H1 (cell line): Measurements from ENCODE around the gene CNTN5. TPM values are rescaled to one million over a fixed set of nuclear protein-coding genes. Genes with fewer than 3 reads are reported as not detected.

Experiments used
- CTCF ChIA-PET: fragments of 300-600 bp; sonication (Branson Sonifier 250); formaldehyde crosslinking; loops from one replicate; lab custom pipeline; 2021; ENCODE audit not compliant: partially characterized antibody; lab: Charles Lee
- POLR2A ChIA-PET: fragments of 300-600 bp; sonication (Branson Sonifier 250); formaldehyde crosslinking; loops from one replicate; lab custom pipeline; 2021; ENCODE audit warnings: inconsistent platforms; ENCODE audit not compliant: partially characterized antibody; lab: Charles Lee
- DNase-seq, 2 experiments: peaks; one replicate each; pipeline versions ENCODE4 v3.0.0 to v3.0.0-alpha.2; 2010 to 2022; ENCODE audit warnings: low spot score in 2 of 2, low read depth in 1 of 2, mixed read lengths in 1 of 2
- FAIRE-seq: peaks from 2 replicates; lab custom pipeline; 2011; peaks lifted over from hg19 to GRCh38; lab: Jason Lieb, UNC
- H2AFZ ChIP-seq: 2 replicates; pipeline ENCODE4 v1.8.1; 2012; ENCODE audit warnings: low read length, inconsistent platforms
- H2AK5ac ChIP-seq: 2 replicates; pipeline ENCODE4 v1.6.1; 2013; ENCODE audit warnings: low read depth, low read length
- H2BK120ac ChIP-seq: replicated peaks from 2 replicates; pipeline ENCODE3; 2013; ENCODE audit warnings: low read depth, low read length, inconsistent platforms
- H2BK12ac ChIP-seq: 2 replicates; pipeline ENCODE4 v1.6.1; 2013; ENCODE audit warnings: low read depth, low read length
- H2BK15ac ChIP-seq: 2 replicates; pipeline ENCODE4 v1.6.1; 2013; ENCODE audit warnings: low read length
- H2BK20ac ChIP-seq: 2 replicates; pipeline ENCODE4 v1.6.1; 2013; ENCODE audit warnings: low read length
- H2BK5ac ChIP-seq: 2 replicates; pipeline ENCODE4 v1.6.1; 2013; ENCODE audit warnings: low read depth, low read length
- H3K14ac ChIP-seq: 2 replicates; pipeline ENCODE4 v1.6.1; 2013; ENCODE audit warnings: inconsistent platforms; ENCODE audit not compliant: insufficient read length
- H3K18ac ChIP-seq: 2 replicates; pipeline ENCODE4 v1.6.1; 2013; ENCODE audit warnings: low read length; ENCODE audit errors: extremely low read depth
- H3K23ac ChIP-seq: 2 replicates; pipeline ENCODE4 v1.6.1; 2013; ENCODE audit warnings: inconsistent platforms; ENCODE audit not compliant: insufficient read length
- H3K23me2 ChIP-seq: 2 replicates; pipeline ENCODE4 v1.6.1; 2013; ENCODE audit warnings: low read depth, low read length
- H3K27ac ChIP-seq: 2 replicates; pipeline ENCODE4 v1.6.1; 2011; ENCODE audit warnings: low read depth, low read length, inconsistent platforms
- H3K27me3 ChIP-seq, 4 experiments: replicated peaks in 1 of 4; 1 replicate in 1 of 4; 2 replicates in 3 of 4; pipeline versions ENCODE4 v1.6.1 to v1.8.1; 2011 to 2013; ENCODE audit warnings: low read length in 3 of 4, mild to moderate bottlenecking in 3 of 4, inconsistent platforms in 2 of 4, mixed read lengths in 2 of 4, moderate library complexity in 1 of 4; ENCODE audit not compliant: control insufficient read depth in 3 of 4, insufficient read depth in 3 of 4; ENCODE audit errors: extremely low read depth in 1 of 4
- H3K36me3 ChIP-seq, 4 experiments: 2 replicates each; pipeline versions ENCODE4 v1.6.1 to v1.8.1; 2011 to 2013; ENCODE audit warnings: mild to moderate bottlenecking in 4 of 4, low read length in 3 of 4, moderate library complexity in 2 of 4, control low read depth in 1 of 4, inconsistent platforms in 1 of 4; ENCODE audit not compliant: insufficient read depth in 4 of 4, control insufficient read depth in 2 of 4
- H3K4ac ChIP-seq: replicated peaks from 2 replicates; pipeline ENCODE3; 2013; ENCODE audit warnings: low read length, low read depth, mixed read lengths, inconsistent platforms; ENCODE audit not compliant: insufficient read length
- H3K4me1 ChIP-seq, 4 experiments: replicated peaks in 1 of 4; 1 replicate in 1 of 4; 2 replicates in 3 of 4; pipeline versions ENCODE4 v1.6.1 to v1.8.1; 2011 to 2013; ENCODE audit warnings: low read length in 3 of 4, inconsistent platforms in 2 of 4, mixed read lengths in 1 of 4; ENCODE audit not compliant: insufficient read depth in 4 of 4, control insufficient read depth in 3 of 4
- H3K4me2 ChIP-seq, 2 experiments: 2 replicates each; pipeline versions ENCODE4 v1.6.1 to v1.8.1; 2011 to 2013; ENCODE audit warnings: low read depth in 2 of 2, low read length in 2 of 2, control low read depth in 1 of 2, inconsistent platforms in 1 of 2, mild to moderate bottlenecking in 1 of 2; ENCODE audit not compliant: insufficient read depth in 1 of 2
- H3K4me3 ChIP-seq, 4 experiments: fragments of 200-600, 300-600 bp in 1 of 4; sonication (generic), shearing (Covaris generic), sonication (Bioruptor Twin) in 1 of 4; 2 replicates each; pipeline versions ENCODE4 v1.5.1 to v1.8.1; 2011 to 2016; ENCODE audit warnings: low read length in 4 of 4, low read depth in 3 of 4, control low read depth in 2 of 4, inconsistent platforms in 2 of 4, mild to moderate bottlenecking in 2 of 4, mixed read lengths in 1 of 4, moderate library complexity in 1 of 4; ENCODE audit not compliant: insufficient read depth in 2 of 4; ENCODE audit errors: extremely low read depth in 1 of 4
- H3K56ac ChIP-seq: replicated peaks from 2 replicates; pipeline ENCODE3; 2013; ENCODE audit warnings: low read depth, mild to moderate bottlenecking, mixed read lengths, low read length, inconsistent platforms; ENCODE audit not compliant: insufficient read length
- H3K79me1 ChIP-seq: 2 replicates; pipeline ENCODE4 v1.6.1; 2013; ENCODE audit warnings: low read depth, low read length, control low read depth
- H3K79me2 ChIP-seq, 2 experiments: 2 replicates each; pipeline versions ENCODE4 v1.6.1 to v1.8.1; 2012 to 2013; ENCODE audit warnings: low read length in 2 of 2, mild to moderate bottlenecking in 2 of 2, inconsistent platforms in 1 of 2; ENCODE audit not compliant: insufficient read depth in 2 of 2, control insufficient read depth in 1 of 2
- H3K9ac ChIP-seq, 4 experiments: replicated peaks in 1 of 4; 1 replicate in 1 of 4; 2 replicates in 3 of 4; pipeline versions ENCODE4 v1.6.1 to v1.8.1; 2011 to 2013; ENCODE audit warnings: low read depth in 3 of 4, low read length in 3 of 4, control low read depth in 2 of 4, mild to moderate bottlenecking in 2 of 4, moderate library complexity in 2 of 4, inconsistent platforms in 1 of 4; ENCODE audit errors: extremely low read depth in 1 of 4
- H3K9me3 ChIP-seq, 2 experiments: 2 replicates each; pipeline versions ENCODE4 v1.6.1 to v1.8.1; 2012 to 2013; ENCODE audit warnings: mild to moderate bottlenecking in 2 of 2, moderate library complexity in 2 of 2, control low read depth in 1 of 2, inconsistent platforms in 1 of 2, low read depth in 1 of 2, low read length in 1 of 2, mixed read lengths in 1 of 2; ENCODE audit not compliant: insufficient read depth in 2 of 2
- H4K20me1 ChIP-seq, 2 experiments: replicated peaks in 1 of 2; 2 replicates each; pipeline versions ENCODE3 to v1.8.1; 2011 to 2013; ENCODE audit warnings: inconsistent platforms in 2 of 2, low read length in 2 of 2, mild to moderate bottlenecking in 1 of 2; ENCODE audit not compliant: insufficient read depth in 2 of 2, control insufficient read depth in 1 of 2
- H4K5ac ChIP-seq: 2 replicates; pipeline ENCODE4 v1.6.1; 2013; ENCODE audit warnings: low read length, low read depth, mixed read lengths, inconsistent platforms; ENCODE audit not compliant: insufficient read length
- H4K8ac ChIP-seq: 2 replicates; pipeline ENCODE4 v1.8.0; 2013; ENCODE audit warnings: mild to moderate bottlenecking, moderate library complexity, low read length, inconsistent platforms; ENCODE audit not compliant: insufficient read depth; ENCODE audit errors: extremely low read depth
- H4K91ac ChIP-seq: replicated peaks from 2 replicates; pipeline ENCODE3; 2013; ENCODE audit warnings: low read length, mixed read lengths, inconsistent platforms; ENCODE audit not compliant: insufficient read length
- BCL11A ChIP-seq, 2 experiments: IDR thresholded peaks; one replicate each; pipeline ENCODE4 v1.6.1; 2011; ENCODE audit warnings: low read depth in 2 of 2, low read length in 2 of 2, mild to moderate bottlenecking in 2 of 2
- CBX5 ChIP-seq: fragments of 300-800, 300-1000 bp; sonication (generic); IDR thresholded peaks from 2 replicates; pipeline ENCODE4 v1.7.1; 2016; ENCODE audit warnings: antibody characterized with exemption, low read length, low read depth
- CEBPB ChIP-seq: IDR thresholded peaks from 2 replicates; pipeline ENCODE4 v1.6.1; 2012; ENCODE audit warnings: low read depth, low read length
- CHD1 ChIP-seq: IDR thresholded peaks from 2 replicates; pipeline ENCODE4 v1.6.1; 2012; ENCODE audit warnings: low read depth, low read length, improper control_type of control experiment
- JUN ChIP-seq: IDR thresholded peaks from 2 replicates; pipeline ENCODE4 v1.6.1; 2011; ENCODE audit warnings: low read depth, mild to moderate bottlenecking, improper control_type of control experiment, low read length
- JUND ChIP-seq: IDR thresholded peaks from 2 replicates; pipeline ENCODE4 v1.6.1; 2011; ENCODE audit warnings: mild to moderate bottlenecking, improper control_type of control experiment, low read length
- KDM1A ChIP-seq: fragments of 200-600, 300-600 bp; sonication (generic); IDR thresholded peaks from 2 replicates; pipeline ENCODE4 v1.7.1; 2016; ENCODE audit warnings: mild to moderate bottlenecking, low read length, borderline replicate concordance
- RAD21 ChIP-seq, 2 experiments: IDR thresholded peaks in 1 of 2; conservative IDR thresholded peaks in 1 of 2; 2 replicates each; pipeline ENCODE4 v1.6.1; 2011; ENCODE audit warnings: low read depth in 2 of 2, low read length in 2 of 2, improper control_type of control experiment in 1 of 2, inconsistent platforms in 1 of 2, mild to moderate bottlenecking in 1 of 2, moderate library complexity in 1 of 2
- RBBP5 ChIP-seq: IDR thresholded peaks from 2 replicates; pipeline ENCODE4 v1.7.1; 2012; ENCODE audit warnings: low read depth, mild to moderate bottlenecking, inconsistent platforms, low read length, moderate library complexity, borderline replicate concordance
- RXRA ChIP-seq: IDR thresholded peaks from 2 replicates; pipeline ENCODE4 v1.6.1; 2011; ENCODE audit warnings: low read depth, mild to moderate bottlenecking, low read length, moderate library complexity; ENCODE audit not compliant: insufficient read depth
- SIN3A ChIP-seq, 2 experiments: IDR thresholded peaks in 1 of 2; conservative IDR thresholded peaks in 1 of 2; 2 replicates each; pipeline ENCODE4 v1.6.1; 2011 to 2012; ENCODE audit warnings: low read length in 2 of 2, improper control_type of control experiment in 1 of 2, low read depth in 1 of 2, mild to moderate bottlenecking in 1 of 2
- SP1 ChIP-seq: IDR thresholded peaks from 2 replicates; pipeline ENCODE4 v1.6.1; 2011; ENCODE audit warnings: low read depth, low read length
- WGBS, 2 experiments: shearing (Covaris generic) in 1 of 2; methylation state at CpG; one replicate each; pipeline versions ENCODE4 v1.1.6 to v1.1.7; 2013 to 2015; ENCODE audit warnings: low lambda C conversion rate in 2 of 2, mixed read lengths in 2 of 2, inconsistent platforms in 1 of 2, low coverage in 1 of 2, missing lambda C conversion rate in 1 of 2; ENCODE audit not compliant: insufficient replicate concordance in 2 of 2, insufficient coverage in 1 of 2, insufficient read length in 1 of 2; ENCODE audit errors: extremely low coverage in 1 of 2, missing lambda C conversion rate in 1 of 2; 5-methylcytosine and 5-hydroxymethylcytosine counted together
- polyA plus RNA-seq, 7 experiments: library from polyadenylated mRNA; depleted of rRNA in 3 of 7; stranded (reverse) in 5 of 7; unstranded in 2 of 7; fragments of >200 nt in 5 of 7; fragments of 200-250 nt in 2 of 7; gene quantifications; 1 replicate in 5 of 7; 2 replicates in 1 of 7; 4 replicates in 1 of 7; pipeline versions ENCODE4 v1.2.1 to v1.2.3, GENCODE V29; 2011 to 2013; ENCODE audit warnings: missing spikeins in 2 of 7, mixed read lengths in 2 of 7
- total RNA-seq: library from RNA; stranded (reverse); fragmentation: NEBNext Ultra II Directional; extraction: Animal tissue kit (Norgen Biotek cat#: 25700); gene quantifications from 2 replicates; pipeline ENCODE4 v1.2.1, GENCODE V29; 2021

Gene CNTN5
- total and polyA plus RNA-seq, 2 of the 8 experiments (the other 6 are each of a cell fraction or from before 2014, with no cell fraction given) = not detected

DNA sequence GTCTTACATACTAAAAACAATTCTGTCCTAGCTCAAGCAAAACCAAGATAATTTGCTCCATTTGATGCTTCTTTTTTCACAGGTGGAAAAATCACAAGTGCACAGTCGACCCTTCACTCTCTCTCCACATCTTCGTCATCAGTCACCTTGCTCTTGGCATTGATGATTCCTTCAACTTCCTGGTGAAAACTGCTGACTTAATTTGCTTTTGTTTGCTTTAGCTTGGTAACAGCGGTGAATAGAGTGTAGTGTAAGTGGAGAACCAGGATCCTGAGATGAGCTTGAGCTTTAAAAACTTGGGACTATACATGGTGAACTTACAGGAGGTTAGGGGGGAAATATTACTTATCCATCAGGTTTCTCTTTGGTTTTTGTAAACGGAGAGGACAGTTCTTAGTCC is 1335.3 kb downstream of the CNTN5 start:
- no peak overlapping the region for H2BK12ac ChIP-seq
- H4K8ac ChIP-seq = no peak overlapping the region
- no peak overlapping the region for H3K4me2 ChIP-seq
- H3K23ac ChIP-seq = no peak overlapping the region
- no peak overlapping the region for H3K4ac ChIP-seq
- H4K20me1 ChIP-seq = no peaks in the 10 kb centered on the region
- TF ChIP-seq RAD21 (IDR thresholded peaks at IDR 0.05 in 1 of 2, conservative IDR thresholded peaks at IDR 0.05 in 1 of 2; ENCODE audit: low read depth in 2 of 2, low read length in 2 of 2) (no peak), JUN (no peak), JUND (no peak), CHD1 (no peak), CBX5 (no peak), RXRA (no peak), KDM1A (no peak), SIN3A (conservative IDR thresholded peaks at IDR 0.05 in 1 of 2, IDR thresholded peaks at IDR 0.05 in 1 of 2; ENCODE audit: low read depth in 1 of 2, low read length in 2 of 2) (no peak), RBBP5 (no peak), BCL11A (IDR thresholded peaks at IDR 0.05; ENCODE audit: low read depth in 2 of 2, low read length in 2 of 2) (no peak), CEBPB (no peak), SP1 (no peak)
- H3K27me3 ChIP-seq = no peaks in the 10 kb centered on the region
- H3K4me3 ChIP-seq = no peak overlapping the region
- no peaks in the 10 kb centered on the region for H3K36me3 ChIP-seq
- H3K23me2 ChIP-seq = no peaks in the 10 kb centered on the region
- no peak overlapping the region for H4K91ac ChIP-seq
- 78% methylated on average over 4 of the region's 4 CpGs; no CpG with 5 or more reads in 1 of the 2 experiments for WGBS, 2 experiments
- no peaks in the 10 kb centered on the region for H3K9me3 ChIP-seq
- no peak overlapping the region for H2BK15ac ChIP-seq
- FAIRE-seq = no peak
- H3K79me2 ChIP-seq = no peaks in the 10 kb centered on the region
- H3K14ac ChIP-seq = no peak overlapping the region
- H2AK5ac ChIP-seq = no peak overlapping the region
- no peak overlapping the region for H3K27ac ChIP-seq
- no peak overlapping the region for H3K18ac ChIP-seq
- H2BK20ac ChIP-seq = no peak overlapping the region
- H2AFZ ChIP-seq = peak overlapping the region; percentile 36; the same call in 1 of the 2 replicates
- no peak overlapping the region for H3K56ac ChIP-seq
- no peak overlapping the region for H2BK5ac ChIP-seq
- no peak overlapping the region for H2BK120ac ChIP-seq
- no peak for DNase-seq
- no peak overlapping the region for H3K9ac ChIP-seq
- CTCF ChIA-PET = no interaction called here
- no peaks in the 10 kb centered on the region for H3K79me1 ChIP-seq
- H4K5ac ChIP-seq = no peak overlapping the region
- no peaks in the 10 kb centered on the region for H3K4me1 ChIP-seq
- POLR2A ChIA-PET = no interaction called here
